ENCODE results near the gene SIRPA.

GRCh38 chr20:1942486-1943274 lies 47.5 kb downstream of the SIRPA start:
- TF ChIP-seq CTCF (conservative IDR thresholded peaks at IDR 0.05): no peak
- no peak for TF ChIP-seq ZFX (IDR thresholded peaks at IDR 0.05)

All from C4-2B (cell line).